NCI-H1694 (cell line): Measurements from ENCODE around the gene E4F1.

ENCODE experiments used
- DNase-seq: peaks from one replicate; lab custom pipeline; 2025; lab: John Stamatoyannopoulos, UW

Gene E4F1

DNA sequence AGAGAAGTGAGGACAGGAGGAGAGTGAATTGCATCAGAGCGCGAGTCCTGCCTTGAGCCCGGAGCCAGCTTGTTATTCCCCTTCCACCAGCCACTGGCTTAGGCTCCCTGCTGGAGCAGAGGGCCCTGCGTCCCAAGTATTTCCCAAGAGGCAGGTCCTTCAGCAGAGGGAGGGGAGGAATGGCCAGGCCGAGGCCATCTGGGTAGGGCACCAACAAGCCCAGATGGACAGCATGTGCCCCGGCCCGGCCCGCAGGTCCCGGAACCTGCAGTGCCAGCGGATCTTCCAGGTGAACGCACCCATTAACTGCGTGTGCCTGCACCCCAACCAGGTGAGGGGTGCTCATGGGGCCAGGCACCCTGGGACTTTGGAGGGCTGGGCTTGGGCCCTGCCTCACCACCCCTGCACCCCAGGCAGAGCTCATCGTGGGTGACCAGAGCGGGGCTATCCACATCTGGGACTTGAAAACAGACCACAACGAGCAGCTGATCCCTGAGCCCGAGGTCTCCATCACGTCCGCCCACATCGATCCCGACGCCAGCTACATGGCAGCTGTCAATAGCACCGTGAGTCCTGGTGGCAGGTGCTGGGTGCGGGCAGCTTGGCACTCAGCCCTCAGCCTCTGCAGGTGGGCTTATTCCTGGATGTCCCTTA lies 16.5 kb upstream of the E4F1 start:
- DNase-seq = no peak

DNA sequence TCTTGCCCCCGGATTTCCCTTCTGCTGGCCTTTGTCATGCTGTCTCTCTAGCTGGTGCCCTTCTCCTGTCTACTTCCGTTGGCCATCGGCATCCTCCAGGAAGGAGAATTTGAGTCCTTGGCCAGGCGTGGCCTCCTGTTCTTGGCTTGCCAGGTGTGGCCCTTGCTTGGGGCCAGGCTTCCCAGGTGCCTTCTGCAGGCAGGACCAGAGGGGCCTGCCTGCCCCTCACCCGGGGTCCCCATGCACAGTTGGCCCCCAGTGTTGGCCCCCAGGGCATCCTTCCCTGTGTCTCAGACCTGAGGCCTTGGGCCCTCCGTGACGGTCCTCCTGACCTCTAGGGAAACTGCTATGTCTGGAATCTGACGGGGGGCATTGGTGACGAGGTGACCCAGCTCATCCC lies 15.5 kb upstream of the E4F1 start:
- no peak for DNase-seq

DNA sequence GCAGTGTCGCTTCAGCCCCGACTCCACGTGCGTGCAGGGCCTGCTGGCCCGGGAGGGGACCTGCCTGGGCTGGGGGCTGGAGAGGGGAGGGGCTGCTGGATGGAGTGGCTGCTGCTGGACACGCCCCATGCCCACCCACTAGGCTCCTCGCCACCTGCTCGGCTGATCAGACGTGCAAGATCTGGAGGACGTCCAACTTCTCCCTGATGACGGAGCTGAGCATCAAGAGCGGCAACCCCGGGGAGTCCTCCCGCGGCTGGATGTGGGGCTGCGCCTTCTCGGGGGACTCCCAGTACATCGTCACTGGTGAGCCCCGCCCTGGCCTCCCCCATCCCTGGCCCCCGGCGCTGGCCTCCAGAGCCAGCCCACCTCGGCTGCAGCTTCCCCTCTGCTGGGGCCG lies 15.1 kb upstream of the E4F1 start:
- peak; percentile 16 for DNase-seq

DNA sequence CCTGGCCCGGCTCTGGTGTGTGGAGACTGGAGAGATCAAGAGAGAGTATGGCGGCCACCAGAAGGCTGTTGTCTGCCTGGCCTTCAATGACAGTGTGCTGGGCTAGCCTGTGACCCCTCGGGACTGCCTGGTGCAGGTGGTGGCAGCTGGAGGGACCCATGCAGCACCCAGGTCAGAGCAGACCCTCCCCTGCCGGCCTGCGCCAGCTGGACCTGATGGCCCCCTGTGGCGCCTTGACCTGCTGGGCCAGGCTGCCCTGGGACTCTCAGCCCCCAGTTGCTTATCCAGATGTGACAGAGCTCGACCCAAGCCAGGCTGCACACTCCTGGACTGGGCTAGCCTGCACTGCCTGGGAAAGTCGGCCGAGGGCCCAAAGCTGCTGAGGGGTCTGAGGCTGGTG lies 14.6 kb upstream of the E4F1 start:
- no peak for DNase-seq

DNA sequence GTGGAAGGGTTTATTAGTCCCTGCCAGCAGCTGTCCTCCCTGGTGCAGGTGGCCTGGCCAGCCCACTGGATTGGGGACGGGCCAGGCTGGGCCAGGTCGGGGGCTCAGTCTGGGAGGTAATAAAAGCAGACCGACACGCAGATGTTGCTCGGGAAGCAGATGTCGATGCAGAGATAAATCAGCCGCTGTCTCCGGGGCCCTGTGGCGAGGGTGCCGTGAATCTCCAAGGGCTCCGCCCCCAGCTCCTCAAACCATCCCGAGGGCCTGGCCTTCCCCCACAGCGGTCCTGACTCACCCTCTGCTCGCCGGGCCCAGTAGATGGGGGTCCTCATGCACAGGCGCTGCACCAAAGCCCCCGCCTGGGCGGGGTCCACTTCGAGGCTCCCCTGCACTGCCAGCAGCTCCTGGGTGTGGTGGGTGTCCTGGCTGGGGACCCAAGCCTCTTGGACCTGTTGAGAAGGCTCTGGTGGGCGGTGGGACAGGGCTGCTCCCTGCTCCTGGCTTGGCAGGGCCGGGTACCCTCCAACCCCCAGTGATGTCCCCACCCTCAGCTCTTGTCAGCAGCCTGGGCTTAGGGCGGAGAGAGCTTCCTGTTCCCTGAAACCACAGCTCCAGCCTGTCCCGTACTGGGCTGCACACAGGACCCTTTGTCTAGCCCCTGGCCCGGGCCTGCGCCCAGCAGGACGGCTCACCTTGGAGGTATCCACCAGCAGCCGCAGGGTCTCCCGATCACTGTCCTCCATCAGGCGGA lies 14.0 kb upstream of the E4F1 start:
- DNase-seq = no peak

DNA sequence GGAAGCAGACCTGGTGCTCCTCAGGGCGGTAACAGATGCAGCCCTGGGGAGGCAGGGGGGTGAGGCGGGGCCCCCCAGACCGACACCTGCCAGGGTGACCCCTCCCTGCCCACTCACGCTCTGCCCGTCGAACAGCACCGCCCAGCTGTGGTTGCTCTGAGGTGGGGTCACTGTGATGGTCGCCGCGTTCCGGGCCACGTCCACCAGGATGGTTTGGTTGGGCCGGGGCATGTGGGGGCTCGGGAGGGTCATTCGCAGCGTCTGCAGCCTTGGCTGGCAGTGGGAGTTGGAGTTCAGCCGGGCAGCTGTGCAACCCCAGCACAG lies 13.4 kb upstream of the E4F1 start:
- DNase-seq = no peak

DNA sequence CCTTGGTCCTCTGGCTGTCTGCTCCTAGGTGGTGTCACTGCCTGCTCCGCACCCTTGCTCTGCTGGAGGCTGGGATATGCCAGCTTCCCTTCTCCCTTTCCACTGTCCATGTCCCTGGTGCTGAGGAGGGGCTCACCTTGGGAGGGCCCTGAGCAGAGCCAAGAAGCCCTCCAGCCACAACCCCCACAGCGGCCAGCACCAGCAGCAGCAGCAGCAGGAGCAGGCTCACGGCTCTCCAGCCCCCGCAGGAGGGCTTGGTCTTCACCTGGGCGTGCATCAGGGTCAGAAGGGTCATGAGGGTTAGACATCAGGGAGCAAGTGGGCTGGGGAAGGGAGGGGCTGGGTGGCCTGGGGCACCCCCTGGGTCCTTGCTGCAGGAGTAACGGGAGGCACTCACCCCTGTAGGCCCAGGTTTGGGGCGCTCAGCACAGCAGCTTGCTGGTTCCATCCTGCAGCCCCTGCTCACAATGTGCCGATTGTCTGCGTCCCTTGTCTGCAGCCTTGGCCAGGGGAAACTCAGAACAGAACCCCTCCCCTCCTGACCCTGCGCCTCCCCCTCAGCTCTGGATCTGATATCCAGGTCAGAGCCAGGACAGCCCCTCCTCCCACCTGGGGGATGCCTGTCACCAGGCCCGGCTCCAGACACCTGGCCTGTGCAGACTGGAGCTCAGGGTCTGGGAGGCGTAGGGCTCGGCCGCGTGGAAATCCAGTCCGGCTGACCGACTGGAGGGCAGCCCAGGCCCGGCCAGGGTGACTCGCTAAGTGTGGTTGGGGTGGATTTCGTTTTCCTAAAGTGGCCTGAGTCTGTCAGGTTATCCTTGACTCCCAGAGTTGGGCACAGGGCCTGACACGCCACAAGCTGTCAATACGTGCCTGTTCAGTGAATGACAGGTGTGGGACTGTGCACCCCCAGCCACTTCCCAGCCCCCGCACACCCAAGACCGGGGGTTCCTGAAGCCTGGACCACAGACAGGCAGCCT lies 12.7 kb upstream of the E4F1 start, which contains the start of gene BRICD5:
TSS of gene BRICD5 (minus strand) at position 478 of the 980 bp plus-strand sequence. CDS start at position 448, 30 bp downstream.
- DNase-seq = no peak

DNA sequence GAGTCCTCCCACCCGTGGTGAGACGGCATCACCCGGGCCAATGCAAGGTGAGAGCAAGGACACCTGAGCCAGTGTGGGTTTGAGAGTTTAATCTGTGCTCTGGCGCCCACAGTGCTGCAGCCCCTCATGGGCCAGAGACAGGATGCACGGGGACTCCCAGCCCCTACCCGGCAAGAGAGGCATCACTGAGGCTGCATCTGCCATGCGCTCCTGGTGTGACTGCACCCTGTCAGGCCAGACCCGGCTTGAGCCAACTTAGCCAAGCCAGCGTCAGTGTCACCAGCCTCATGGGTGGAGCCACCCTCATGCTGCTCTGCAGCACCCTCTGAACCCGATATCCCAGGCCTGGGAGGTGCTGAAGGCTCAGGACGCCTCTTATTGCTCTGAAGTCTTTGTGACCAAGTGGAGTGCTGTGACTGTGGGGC lies 11.5 kb upstream of the E4F1 start:
- DNase-seq = no peak

DNA sequence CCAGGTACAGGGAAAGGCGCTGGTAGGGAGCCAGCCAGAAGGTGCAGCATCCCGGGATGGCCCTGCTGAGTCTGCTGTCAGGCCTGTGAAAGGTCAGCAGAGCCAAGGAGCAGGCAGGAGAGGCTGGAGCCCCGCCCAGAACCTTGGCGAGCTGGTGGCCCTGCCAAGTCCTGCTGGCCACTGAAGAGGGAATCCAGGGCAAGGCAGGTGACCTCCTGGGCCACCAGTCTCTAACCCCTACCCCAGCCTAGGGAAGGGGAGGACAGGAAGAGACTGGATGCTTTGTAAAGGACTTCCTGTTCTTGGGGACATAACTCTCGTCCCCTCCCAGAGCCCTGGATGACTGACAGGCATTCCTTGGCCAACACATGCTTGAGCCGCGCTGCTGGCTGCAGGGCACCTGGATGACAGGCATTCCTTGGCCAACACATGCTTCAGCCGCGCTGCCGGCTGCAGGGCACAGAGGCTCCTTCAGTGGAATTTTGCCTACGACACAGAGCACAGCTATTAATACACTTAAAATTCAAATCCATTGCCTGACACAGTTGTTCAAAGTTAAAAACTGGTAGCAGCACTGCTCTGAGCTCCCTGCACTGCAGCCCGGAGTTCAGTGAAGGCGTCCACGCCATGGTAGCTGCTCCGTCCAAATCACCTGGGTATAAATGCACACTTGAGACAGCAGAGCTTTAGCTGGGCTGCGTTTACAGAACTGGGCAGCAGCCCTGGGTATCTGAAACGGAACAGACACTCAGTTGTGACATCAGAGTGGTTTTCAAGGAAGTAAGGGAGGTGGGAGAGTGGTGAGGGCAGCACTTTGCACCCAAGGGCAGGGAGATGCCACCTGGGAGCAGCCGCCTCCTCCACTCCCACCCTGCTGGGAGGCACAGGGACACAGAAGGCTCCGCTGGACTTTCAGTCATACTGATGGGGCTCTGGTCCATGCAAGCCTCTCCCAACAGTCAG lies 10.7 kb upstream of the E4F1 start:
- no peak for DNase-seq

DNA sequence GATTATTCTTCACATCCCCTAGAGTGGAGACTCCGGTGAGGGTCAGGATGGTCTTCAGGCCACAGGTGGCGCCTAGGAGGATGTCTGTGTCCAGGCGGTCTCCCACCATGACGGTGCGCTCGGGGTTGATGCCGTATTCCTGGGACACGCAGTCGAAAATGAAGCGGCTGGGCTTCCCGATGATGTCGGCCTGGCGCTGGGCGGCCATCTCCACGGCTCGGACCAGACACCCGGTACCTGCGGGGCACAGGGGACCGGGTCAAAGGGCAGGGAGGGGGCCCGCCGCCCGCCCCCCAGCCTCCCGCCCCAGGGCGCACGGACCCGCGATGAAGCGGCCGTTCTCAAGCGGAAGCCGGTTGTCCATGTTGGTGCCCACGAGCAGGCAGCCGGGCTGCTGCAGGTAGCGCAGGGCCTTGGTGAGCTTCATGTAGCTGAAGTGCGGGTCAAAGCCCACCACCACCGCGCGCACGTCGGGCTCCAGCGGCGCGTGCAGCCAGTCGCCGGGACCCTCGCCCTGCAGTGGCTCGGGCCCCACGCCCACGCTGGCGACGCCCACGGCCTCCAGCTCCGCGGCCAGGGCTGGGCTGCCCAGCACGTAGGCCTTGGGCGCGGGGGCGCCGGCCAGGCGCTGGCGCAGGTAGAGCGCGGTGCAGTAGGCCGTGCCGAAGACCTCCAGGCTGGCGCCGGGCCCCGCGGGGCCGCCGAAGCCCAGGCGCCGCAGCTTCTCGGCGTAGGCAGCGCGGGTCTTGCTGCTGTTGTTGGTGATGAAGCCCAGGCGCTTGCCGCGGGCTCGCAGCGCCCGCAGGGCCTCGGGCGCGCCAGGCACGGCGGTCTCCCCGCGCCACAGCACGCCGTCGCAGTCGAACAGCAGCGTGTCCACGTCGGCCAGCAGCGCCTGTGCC lies 9.3 kb upstream of the E4F1 start:
- DNase-seq = no peak

DNA sequence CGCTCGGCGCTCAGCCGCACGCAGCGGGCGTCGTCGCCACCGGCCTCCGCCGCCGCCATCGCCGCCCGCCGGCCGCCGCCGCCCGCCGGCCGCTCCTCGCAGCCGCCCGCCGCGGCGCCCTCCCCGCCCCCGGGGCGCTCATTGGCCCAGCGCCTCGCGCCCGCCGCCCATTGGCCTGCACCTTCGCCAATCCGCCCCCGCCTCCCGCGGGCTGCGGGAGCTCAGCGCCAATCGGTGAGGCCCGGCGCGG lies 8.7 kb upstream of the E4F1 start, which contains the start of gene PGP:
TSS of gene PGP (minus strand) at position 122 of the 250 bp plus-strand sequence. CDS start at position 59, 63 bp downstream.
- no peak for DNase-seq

DNA sequence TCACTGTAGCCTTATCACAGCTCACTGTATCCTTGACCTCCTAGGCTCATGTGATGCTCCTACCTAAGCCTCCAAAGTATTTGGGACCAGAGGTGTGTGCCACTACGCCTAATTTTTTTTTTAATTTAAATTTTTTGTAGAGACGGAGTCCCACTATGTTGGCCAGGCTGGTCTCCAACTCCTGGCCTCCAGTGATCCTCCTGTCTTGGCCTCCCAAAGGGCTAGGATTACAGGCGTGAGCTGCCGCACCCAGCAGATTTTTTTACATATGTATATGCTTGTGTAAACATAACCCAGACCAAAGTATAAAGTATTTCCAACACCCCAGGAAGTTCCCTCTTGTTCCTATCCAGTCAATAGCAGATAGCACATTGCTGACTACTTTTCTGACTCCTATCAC lies 7.1 kb upstream of the E4F1 start:
- DNase-seq = no peak

DNA sequence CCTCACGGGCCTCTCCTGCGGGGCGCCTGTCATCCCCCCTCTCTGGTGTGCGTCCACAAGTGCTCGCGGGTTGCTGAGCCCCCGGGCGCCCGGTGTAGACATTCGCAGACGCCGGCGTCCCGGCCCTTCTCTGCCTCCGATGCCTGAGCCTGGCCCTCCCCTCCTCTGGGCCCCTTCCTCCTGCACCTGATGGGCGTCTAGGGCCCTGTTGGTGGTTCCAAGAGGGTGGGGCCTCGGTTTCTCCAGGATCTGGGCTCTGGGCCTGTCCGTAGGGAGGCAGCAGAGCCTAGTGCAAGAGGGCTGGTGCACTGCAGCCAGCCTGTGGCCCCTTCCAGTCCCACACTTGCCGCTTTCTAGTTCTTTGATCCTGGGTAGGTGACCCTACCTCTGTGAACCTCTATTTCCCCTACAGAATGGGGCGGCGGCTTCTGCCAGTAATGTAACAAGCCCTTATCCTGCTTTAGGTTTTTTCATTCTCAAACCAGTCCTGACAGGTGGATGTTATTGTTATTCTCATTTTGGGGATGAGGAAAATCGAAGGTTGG lies 623 bp downstream of the E4F1 start:
- no peak for DNase-seq

DNA sequence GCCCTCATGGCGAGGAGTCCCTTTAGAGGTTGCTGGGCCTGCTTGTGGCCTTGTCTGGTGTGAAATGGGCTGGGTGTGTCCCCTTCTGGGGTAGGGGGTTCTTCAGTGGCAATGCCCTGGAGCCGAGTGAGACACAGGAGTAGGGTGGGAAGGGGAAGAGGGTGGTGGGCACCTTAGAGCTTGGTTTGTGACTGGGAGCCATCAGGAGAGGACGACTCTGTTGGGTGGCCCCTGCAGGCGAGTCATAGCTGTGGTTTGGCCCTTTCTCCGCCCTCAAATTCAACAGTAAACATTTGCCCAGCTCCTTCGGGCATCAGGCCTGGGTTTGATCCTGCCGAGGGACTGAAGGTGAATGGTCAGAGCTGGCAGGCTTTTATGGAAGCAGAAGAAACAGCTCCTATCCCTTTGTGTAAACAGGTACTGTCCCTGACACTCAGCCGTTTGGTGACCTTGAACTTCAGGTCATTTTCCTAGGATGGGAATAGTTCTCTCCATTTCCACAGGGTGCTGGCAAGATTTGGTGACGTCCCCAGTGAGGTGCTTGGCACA lies 2.9 kb downstream of the E4F1 start:
- no peak for DNase-seq

DNA sequence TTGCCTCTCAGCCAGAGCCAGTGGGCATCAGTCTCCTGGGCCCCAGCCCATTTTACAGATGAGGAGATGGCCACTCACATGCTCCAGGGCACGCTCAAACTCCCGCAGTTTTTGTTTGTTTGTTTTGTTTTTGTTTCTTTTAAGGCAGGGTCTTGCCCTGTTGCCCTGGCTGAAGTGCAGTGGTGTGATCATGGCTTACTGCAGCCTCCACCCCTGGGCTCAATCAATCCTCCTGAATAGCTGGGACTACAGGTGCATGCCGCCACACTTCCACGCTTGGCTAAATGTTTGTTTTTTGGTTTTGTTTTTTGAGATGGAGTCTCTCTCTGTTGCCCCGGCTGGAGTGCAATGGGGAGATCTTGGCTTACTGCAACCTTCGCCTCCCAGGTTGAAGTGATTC lies 3.5 kb downstream of the E4F1 start:
- no peak for DNase-seq

DNA sequence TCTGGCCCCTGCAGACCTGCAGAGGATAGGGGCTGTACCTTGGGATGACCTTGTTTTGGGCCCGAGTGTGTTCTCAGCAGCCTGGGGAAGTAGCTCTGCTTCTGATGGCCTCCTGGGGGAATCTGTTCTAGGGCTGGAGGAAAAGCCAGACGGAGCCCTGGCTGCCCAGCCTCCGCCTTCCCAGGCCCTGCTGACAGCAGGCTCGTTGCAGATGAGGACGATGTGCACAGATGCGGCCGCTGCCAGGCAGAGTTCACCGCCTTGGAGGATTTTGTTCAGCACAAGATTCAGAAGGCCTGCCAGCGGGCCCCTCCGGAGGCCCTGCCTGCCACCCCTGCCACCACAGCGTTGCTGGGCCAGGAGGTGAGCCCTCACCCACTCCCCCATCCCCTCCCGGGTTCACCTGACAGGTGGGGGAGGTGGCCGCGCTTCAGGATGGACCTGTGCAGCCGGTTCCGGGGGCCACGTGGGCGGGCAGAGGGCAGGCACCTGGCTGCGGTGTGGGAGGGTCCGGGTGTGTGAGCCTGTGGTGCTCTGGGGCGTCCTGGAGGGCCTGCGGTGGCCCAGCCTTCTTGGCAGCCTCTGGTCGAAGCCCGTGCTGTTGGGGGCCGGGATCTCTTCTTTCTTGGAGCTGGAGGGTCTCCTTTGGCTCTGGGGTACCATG lies 4.9 kb downstream of the E4F1 start:
- no peak for DNase-seq

DNA sequence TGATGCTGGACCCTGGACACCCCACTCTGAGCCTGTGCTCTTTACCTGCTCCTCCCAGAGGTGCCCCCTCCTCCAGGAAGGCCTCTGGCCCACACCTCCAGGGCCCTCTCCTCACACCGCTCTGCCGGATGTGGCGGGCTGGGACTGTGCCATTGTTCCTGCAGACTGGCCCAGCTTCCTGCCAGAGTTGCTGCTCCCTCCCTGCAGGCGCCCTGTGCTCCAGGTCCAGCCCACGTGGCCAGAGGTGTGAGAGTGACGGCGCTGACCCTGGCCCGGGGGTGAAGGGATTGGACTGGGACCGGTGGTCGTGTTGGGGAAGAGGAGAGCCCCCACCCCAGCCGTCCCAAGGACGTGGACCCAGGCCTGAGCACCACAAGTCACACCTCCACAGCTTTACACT lies 5.7 kb downstream of the E4F1 start:
- DNase-seq = no peak

DNA sequence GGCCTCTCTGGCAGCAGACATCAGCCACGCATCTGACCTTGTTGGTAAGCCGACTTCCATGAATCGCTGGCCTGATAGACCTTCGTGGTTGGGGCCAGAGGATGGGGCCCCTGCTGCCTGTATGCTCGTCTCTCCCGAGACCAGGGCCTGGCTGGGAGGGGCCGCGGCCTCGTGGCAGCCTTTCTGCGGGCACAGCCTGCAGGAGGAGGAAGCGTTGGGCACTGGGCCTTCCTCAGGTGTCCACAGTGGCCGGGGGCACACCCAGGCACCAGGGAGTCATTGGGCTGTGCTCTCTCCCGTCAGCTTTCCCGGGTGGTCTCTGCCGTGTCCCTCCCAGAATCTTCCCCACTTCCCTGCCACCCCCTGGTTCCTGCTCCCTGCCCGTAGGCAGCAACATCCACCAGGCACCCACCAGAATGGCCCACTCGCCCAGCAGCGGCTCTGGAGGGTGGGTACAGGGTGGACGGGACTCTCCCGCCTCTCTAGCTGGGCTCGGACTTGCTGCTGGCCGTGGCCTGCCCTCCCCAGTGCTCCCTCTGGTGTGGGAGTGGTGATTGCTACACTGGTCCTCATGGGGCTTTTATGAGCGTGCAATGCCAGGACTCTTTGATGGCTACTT lies 6.3 kb downstream of the E4F1 start:
- no peak for DNase-seq

DNA sequence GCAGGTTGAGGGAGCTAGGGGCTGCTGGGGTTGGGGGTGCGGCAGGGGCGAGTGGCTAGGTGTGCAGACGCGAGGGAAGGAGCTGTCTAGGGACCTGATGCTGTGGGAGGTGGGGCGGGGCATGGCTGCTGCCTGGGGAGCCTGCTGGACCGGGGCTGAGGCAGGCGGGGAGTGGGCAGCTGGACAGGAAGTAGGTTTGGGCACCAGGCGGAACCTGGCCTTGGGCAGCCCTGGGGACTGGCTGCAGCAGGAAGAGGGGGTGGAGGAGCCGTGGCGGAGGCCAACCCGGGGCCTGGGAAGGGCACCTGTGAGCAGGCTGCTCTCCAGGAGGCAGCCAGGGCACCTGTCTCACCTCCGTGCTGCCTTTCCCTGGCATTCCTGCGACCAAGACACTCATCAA lies 7.0 kb downstream of the E4F1 start:
- no peak for DNase-seq
